Measurements from ENCODE around the gene RCBTB1.

GRCh38 chr13:49549289-49549688 lies 36.1 kb downstream of the RCBTB1 start:
- no peak for TF ChIP-seq CTCF (IDR thresholded peaks at IDR 0.05; ENCODE audit: insufficient read depth, low read length, poor library complexity, severe bottlenecking)
- no peak for TF ChIP-seq EZH2phosphoT487 (conservative IDR thresholded peaks at IDR 0.05; ENCODE audit: low read length)
